Measurements from ENCODE around the gene F7. TPM values are rescaled to one million over a fixed set of nuclear protein-coding genes. Genes with fewer than 3 reads are reported as not detected.

Gene F7
- total and polyA plus RNA-seq, 4 donors: 0.04 to 0.26 (median 0.14) TPM

DNA sequence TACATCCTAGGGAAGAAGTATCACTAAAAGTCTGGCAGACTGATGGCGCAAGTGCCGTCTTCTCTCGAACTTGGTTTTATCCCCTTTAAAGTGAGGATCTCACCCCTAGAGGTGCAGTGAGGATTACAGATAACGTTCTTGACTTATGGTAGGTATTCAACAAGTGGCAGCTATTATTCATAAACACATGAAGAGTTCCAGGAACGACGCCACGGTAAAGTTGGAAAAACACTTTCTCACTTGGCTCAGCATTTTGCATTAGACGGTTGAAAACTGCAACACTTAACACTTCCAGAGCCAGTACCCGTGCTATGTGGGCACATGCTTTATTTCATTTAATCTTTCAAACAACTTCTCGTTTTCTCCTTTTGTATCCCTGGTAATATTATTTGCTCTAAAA, 61.6 kb downstream of the F7 start:
- DNase-seq (no peak), ATAC-seq (ENCODE audit: insufficient read depth, low FRiP score) (no peak)
- peaks cover 0 to 13% (median 0%) of the 10 kb centered on the region in 3 donors for H3K27me3 ChIP-seq (ENCODE audit: control insufficient read depth in 3 of 3, insufficient read depth in 3 of 3, low read length in 2 of 3)
- TF ChIP-seq, protein P1, sequence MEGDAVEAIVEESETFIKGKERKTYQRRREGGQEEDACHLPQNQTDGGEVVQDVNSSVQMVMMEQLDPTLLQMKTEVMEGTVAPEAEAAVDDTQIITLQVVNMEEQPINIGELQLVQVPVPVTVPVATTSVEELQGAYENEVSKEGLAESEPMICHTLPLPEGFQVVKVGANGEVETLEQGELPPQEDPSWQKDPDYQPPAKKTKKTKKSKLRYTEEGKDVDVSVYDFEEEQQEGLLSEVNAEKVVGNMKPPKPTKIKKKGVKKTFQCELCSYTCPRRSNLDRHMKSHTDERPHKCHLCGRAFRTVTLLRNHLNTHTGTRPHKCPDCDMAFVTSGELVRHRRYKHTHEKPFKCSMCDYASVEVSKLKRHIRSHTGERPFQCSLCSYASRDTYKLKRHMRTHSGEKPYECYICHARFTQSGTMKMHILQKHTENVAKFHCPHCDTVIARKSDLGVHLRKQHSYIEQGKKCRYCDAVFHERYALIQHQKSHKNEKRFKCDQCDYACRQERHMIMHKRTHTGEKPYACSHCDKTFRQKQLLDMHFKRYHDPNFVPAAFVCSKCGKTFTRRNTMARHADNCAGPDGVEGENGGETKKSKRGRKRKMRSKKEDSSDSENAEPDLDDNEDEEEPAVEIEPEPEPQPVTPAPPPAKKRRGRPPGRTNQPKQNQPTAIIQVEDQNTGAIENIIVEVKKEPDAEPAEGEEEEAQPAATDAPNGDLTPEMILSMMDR (IDR thresholded peaks at IDR 0.05; ENCODE audit: control extremely low read depth, extremely low read depth): no peak
- H3K9me3 ChIP-seq (ENCODE audit: control insufficient read depth in 4 of 4, insufficient read depth in 3 of 4, low read length in 3 of 4): peaks cover 0 to 4% (median 1%) of the 10 kb centered on the region in 4 donors
- peaks cover 0 to 7% (median 0%) of the 10 kb centered on the region in 5 donors for H3K4me1 ChIP-seq (ENCODE audit: control insufficient read depth in 5 of 5, insufficient read depth in 5 of 5, low read length in 5 of 5)
- 89 to 92% methylated on average over 10 of the region's 10 CpGs for WGBS, 2 donors
- H3K36me3 ChIP-seq (ENCODE audit: control insufficient read depth in 4 of 4, insufficient read depth in 4 of 4, low read length in 4 of 4): peaks cover 3 to 11% (median 7%) of the 10 kb centered on the region in 4 donors
- no peak overlapping the region for H3K9ac ChIP-seq (ENCODE audit: insufficient read depth in 1 of 2, low read length in 2 of 2)
- H3K27ac ChIP-seq (ENCODE audit: low read depth in 1 of 2, low read length in 1 of 2): no peak overlapping the region
- H3K4me3 ChIP-seq: no peak overlapping the region

- TF ChIP-seq, protein P1 (IDR thresholded peaks at IDR 0.05; ENCODE audit: control extremely low read depth, extremely low read depth): no peak
- no peak overlapping the region for H3K27ac ChIP-seq (ENCODE audit: low read depth in 1 of 2, low read length in 1 of 2)
- ATAC-seq (ENCODE audit: insufficient read depth, low FRiP score) (no peak), DNase-seq (no peak)
- peaks cover 0 to 4% (median 1%) of the 10 kb centered on the region in 4 donors for H3K9me3 ChIP-seq (ENCODE audit: control insufficient read depth in 4 of 4, insufficient read depth in 3 of 4, low read length in 3 of 4)
- H3K27me3 ChIP-seq (ENCODE audit: control insufficient read depth in 3 of 3, insufficient read depth in 3 of 3, low read length in 2 of 3): peaks cover 0 to 13% (median 0%) of the 10 kb centered on the region in 3 donors
- WGBS, 2 donors: 97 to 98% methylated on average over 3 of the region's 3 CpGs
- no peak overlapping the region for H3K9ac ChIP-seq (ENCODE audit: insufficient read depth in 1 of 2, low read length in 2 of 2)
- peaks cover 3 to 13% (median 9%) of the 10 kb centered on the region in 4 donors for H3K36me3 ChIP-seq (ENCODE audit: control insufficient read depth in 4 of 4, insufficient read depth in 4 of 4, low read length in 4 of 4)
- H3K4me1 ChIP-seq (ENCODE audit: control insufficient read depth in 5 of 5, insufficient read depth in 5 of 5, low read length in 5 of 5): peaks cover 0 to 7% (median 0%) of the 10 kb centered on the region in 5 donors
- H3K4me3 ChIP-seq: no peak overlapping the region
These were observed 62.0 kb downstream of the F7 start for GRCh38 chr13:113167575-113167974.

- WGBS, 2 donors: 92 to 97% methylated on average over 7 of the region's 7 CpGs
- Histone ChIP-seq H3K9me3 (ENCODE audit: control insufficient read depth in 4 of 4, insufficient read depth in 3 of 4, low read length in 3 of 4) (peaks cover 0 to 4% (median 1%) of the 10 kb centered on the region in 4 donors), H3K9ac (ENCODE audit: insufficient read depth in 1 of 2, low read length in 2 of 2) (no peak overlapping the region), H3K36me3 (ENCODE audit: control insufficient read depth in 4 of 4, insufficient read depth in 4 of 4, low read length in 4 of 4) (peaks cover 3 to 13% (median 10%) of the 10 kb centered on the region in 4 donors), H3K27ac (ENCODE audit: low read depth in 1 of 2, low read length in 1 of 2) (no peak overlapping the region), H3K27me3 (ENCODE audit: control insufficient read depth in 3 of 3, insufficient read depth in 3 of 3, low read length in 2 of 3) (peaks cover 0 to 6% (median 0%) of the 10 kb centered on the region in 3 donors), H3K4me3 (no peak overlapping the region), H3K4me1 (ENCODE audit: control insufficient read depth in 5 of 5, insufficient read depth in 5 of 5, low read length in 5 of 5) (peaks cover 0 to 5% (median 0%) of the 10 kb centered on the region in 5 donors)
- ATAC-seq (ENCODE audit: insufficient read depth, low FRiP score) (no peak), DNase-seq (no peak)
- TF ChIP-seq, protein P1 (IDR thresholded peaks at IDR 0.05; ENCODE audit: control extremely low read depth, extremely low read depth): no peak
These were observed 62.6 kb downstream of the F7 start for GRCh38 chr13:113168211-113168610.
